ENCODE measurements around the gene FLT3. TPM values are rescaled to one million over a fixed set of nuclear protein-coding genes. Genes with fewer than 3 reads are reported as not detected.

Gene FLT3
- total and polyA plus RNA-seq, 2 donors (not counting 1 experiment from before 2014, with no cell fraction given), result 0.13 to 0.42 TPM

DNA sequence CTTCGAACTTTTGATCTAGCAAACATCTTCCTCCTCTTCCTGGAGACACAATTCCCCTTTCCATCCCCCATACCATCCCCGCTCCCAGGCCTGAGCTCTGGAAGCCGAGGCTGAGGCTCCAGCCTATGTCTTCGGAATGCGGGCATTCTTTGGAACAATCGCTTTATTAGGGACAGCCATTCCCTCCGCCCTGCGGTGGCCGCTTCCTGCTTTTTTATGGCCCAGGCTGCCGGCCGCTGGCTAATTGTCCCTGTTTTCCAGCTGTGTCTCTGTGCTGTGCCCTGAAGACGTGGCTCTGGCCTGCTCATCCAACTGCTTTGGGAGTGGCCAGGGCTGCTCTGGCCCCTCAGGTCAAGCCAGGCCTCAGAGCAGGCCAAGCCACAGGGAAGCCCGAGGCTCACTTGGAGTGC, 129.1 kb downstream of the FLT3 start:
- Mint-ChIP-seq H3K4me3 (no peak overlapping the region), H3K4me1 (peaks cover 42% of the 10 kb centered on the region), H3K27ac (no peak overlapping the region), H3K9me3 (ENCODE audit: insufficient read depth) (no peaks in the 10 kb centered on the region), H3K27me3 (peaks cover 75% of the 10 kb centered on the region)
- Histone ChIP-seq H3K36me3 (replicated peaks in 1 of 2; ENCODE audit: control extremely low read depth in 1 of 2, control insufficient read depth in 1 of 2, extremely low read depth in 1 of 2, insufficient read depth in 2 of 2, low read length in 1 of 2) (no peaks in the 10 kb centered on the region), H2AFZ (ENCODE audit: insufficient read depth, low read depth, low read length, poor library complexity, severe bottlenecking) (no peak overlapping the region), H3K79me2 (ENCODE audit: control insufficient read depth, insufficient read depth, low read length) (no peaks in the 10 kb centered on the region), H3K4me2 (replicated peaks; ENCODE audit: low read depth, low read length, poor library complexity, severe bottlenecking) (no peak overlapping the region), H3K4me3 (ENCODE audit: control extremely low read depth in 1 of 5, extremely low read depth in 1 of 5, insufficient read depth in 1 of 5, low read depth in 2 of 5, low read length in 4 of 5) (no peak overlapping the region), H3K9me3 (ENCODE audit: control extremely low read depth in 1 of 3, control insufficient read depth in 2 of 3, insufficient read depth in 1 of 3, low read length in 2 of 3) (peaks cover 0 to 54% (median 0%) of the 10 kb centered on the region in 3 donors), H3K9ac (ENCODE audit: low read length) (no peak overlapping the region), H3K27ac (ENCODE audit: low read length in 2 of 2) (no peak overlapping the region), H3K4me1 (ENCODE audit: control insufficient read depth in 2 of 2, insufficient read depth in 2 of 2, low read length in 2 of 2) (peaks cover 50 to 61% of the 10 kb centered on the region in 2 donors), H3K27me3 (replicated peaks in 1 of 4; ENCODE audit: control extremely low read depth in 1 of 4, control insufficient read depth in 3 of 4, insufficient read depth in 4 of 4, low read length in 3 of 4) (peaks cover 0 to 91% (median 66%) of the 10 kb centered on the region in 4 experiments), H4K20me1 (ENCODE audit: control insufficient read depth, insufficient read depth, low read length, poor library complexity, severe bottlenecking) (no peaks in the 10 kb centered on the region)
- CTCF ChIA-PET, result interaction anchor here (1.2 kb wide), 1 partner anchor 9 kb away, joined by 3 read pairs; no protein-coding TSS in a partner anchor
- intact Hi-C loops (cut with micrococcal nuclease), result no loop called here
- no peak for ATAC-seq (ENCODE audit: low read depth)
- POLR2A ChIA-PET, result no interaction called here
- TF ChIP-seq, protein P1, sequence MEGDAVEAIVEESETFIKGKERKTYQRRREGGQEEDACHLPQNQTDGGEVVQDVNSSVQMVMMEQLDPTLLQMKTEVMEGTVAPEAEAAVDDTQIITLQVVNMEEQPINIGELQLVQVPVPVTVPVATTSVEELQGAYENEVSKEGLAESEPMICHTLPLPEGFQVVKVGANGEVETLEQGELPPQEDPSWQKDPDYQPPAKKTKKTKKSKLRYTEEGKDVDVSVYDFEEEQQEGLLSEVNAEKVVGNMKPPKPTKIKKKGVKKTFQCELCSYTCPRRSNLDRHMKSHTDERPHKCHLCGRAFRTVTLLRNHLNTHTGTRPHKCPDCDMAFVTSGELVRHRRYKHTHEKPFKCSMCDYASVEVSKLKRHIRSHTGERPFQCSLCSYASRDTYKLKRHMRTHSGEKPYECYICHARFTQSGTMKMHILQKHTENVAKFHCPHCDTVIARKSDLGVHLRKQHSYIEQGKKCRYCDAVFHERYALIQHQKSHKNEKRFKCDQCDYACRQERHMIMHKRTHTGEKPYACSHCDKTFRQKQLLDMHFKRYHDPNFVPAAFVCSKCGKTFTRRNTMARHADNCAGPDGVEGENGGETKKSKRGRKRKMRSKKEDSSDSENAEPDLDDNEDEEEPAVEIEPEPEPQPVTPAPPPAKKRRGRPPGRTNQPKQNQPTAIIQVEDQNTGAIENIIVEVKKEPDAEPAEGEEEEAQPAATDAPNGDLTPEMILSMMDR (IDR thresholded peaks at IDR 0.05), result no peak
- no peak for TF ChIP-seq EZH2 (IDR thresholded peaks at IDR 0.05; ENCODE audit: borderline replicate concordance, insufficient read depth, low read depth, low read length, poor library complexity, severe bottlenecking)
- DNase-seq, result no peak
- 40% methylated on average over 12 of the region's 13 CpGs for WGBS (ENCODE audit: insufficient coverage)

DNA sequence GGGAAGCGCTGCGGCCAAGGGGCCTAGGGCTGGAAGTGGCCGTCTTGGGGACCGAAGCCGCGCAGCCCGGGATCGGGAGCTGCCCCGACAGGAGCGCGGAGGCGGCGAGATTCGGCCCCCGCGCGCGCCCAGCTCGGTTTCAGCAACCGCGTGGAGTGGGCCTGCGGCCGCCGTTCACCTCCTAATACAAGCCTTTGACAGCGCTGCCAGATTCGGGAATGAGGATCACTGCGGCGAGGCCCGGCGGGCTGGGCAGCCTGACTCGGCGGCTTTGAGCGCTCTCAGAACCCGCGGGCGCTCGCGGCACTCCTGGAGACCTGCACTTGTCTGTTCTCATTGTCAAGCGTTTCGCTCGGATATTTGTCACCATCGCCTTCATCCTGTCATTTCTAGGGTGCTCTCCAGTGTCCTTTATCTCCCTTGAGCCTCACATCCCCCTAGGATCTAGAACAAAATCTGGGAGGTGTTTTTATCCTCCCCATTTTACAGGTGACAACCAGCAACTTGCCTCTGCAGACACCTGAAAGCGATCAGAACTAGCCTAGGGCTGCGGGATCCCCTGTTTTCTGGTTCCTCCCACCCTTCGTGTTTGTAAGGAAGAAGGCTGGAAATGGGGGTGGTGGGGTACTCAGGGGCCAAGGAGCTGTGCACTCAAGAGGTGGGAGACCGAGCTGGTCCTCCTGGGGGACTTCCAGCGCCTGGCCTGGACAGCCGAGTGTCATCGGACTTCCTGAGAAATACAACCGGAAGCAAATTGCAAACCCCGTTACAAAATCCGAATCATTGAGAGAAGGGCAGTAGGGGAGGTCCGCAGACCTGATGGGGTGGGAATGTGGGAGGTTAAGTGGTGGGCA, 129.8 kb downstream of the FLT3 start:
- Histone ChIP-seq H3K79me2 (ENCODE audit: control insufficient read depth, insufficient read depth, low read length) (no peaks in the 10 kb centered on the region), H3K9ac (ENCODE audit: low read length) (no peak overlapping the region), H3K4me1 (ENCODE audit: control insufficient read depth in 2 of 2, insufficient read depth in 2 of 2, low read length in 2 of 2) (peaks cover 48 to 61% of the 10 kb centered on the region in 2 donors), H4K20me1 (ENCODE audit: control insufficient read depth, insufficient read depth, low read length, poor library complexity, severe bottlenecking) (no peaks in the 10 kb centered on the region), H3K9me3 (ENCODE audit: control extremely low read depth in 1 of 3, control insufficient read depth in 2 of 3, insufficient read depth in 1 of 3, low read length in 2 of 3) (peaks cover 0 to 55% (median 0%) of the 10 kb centered on the region in 3 donors), H3K27ac (ENCODE audit: low read length in 2 of 2) (no peak overlapping the region), H3K4me3 (ENCODE audit: control extremely low read depth in 1 of 5, extremely low read depth in 1 of 5, insufficient read depth in 1 of 5, low read depth in 2 of 5, low read length in 4 of 5) (no peak overlapping the region), H3K4me2 (replicated peaks; ENCODE audit: low read depth, low read length, poor library complexity, severe bottlenecking) (peak overlapping the region; percentile 22), H3K36me3 (replicated peaks in 1 of 2; ENCODE audit: control extremely low read depth in 1 of 2, control insufficient read depth in 1 of 2, extremely low read depth in 1 of 2, insufficient read depth in 2 of 2, low read length in 1 of 2) (no peaks in the 10 kb centered on the region), H2AFZ (ENCODE audit: insufficient read depth, low read depth, low read length, poor library complexity, severe bottlenecking) (no peak overlapping the region), H3K27me3 (replicated peaks in 1 of 4; ENCODE audit: control extremely low read depth in 1 of 4, control insufficient read depth in 3 of 4, insufficient read depth in 4 of 4, low read length in 3 of 4) (peaks cover 0 to 91% (median 69%) of the 10 kb centered on the region in 4 experiments)
- ChIA-PET POLR2A (no interaction called here), CTCF (interaction anchor here (0.5 to 3.4 kb wide), 6 partner anchors 10 to 996 kb away, joined by 3 to 15 read pairs (median 3); no protein-coding TSS in a partner anchor)
- TF ChIP-seq, protein P1 (IDR thresholded peaks at IDR 0.05), result no peak
- no peak for TF ChIP-seq EZH2 (IDR thresholded peaks at IDR 0.05; ENCODE audit: borderline replicate concordance, insufficient read depth, low read depth, low read length, poor library complexity, severe bottlenecking)
- Mint-ChIP-seq H3K4me1 (peaks cover 39% of the 10 kb centered on the region), H3K27me3 (peaks cover 76% of the 10 kb centered on the region), H3K9me3 (ENCODE audit: insufficient read depth) (no peaks in the 10 kb centered on the region), H3K4me3 (peak overlapping the region; percentile 8), H3K27ac (no peak overlapping the region)
- DNase-seq, result peak; percentile 38
- 8% methylated on average over 46 of the region's 53 CpGs for WGBS (ENCODE audit: insufficient coverage)
- intact Hi-C loops (cut with micrococcal nuclease), result no loop called here
- no peak for ATAC-seq (ENCODE audit: low read depth)
